Breast epithelium (tissue), 3 donors: ENCODE data around the gene TAL1.

ENCODE experiments used
- CTCF ChIP-seq, 3 donors: fragments of 450-650 bp; IDR thresholded peaks; one replicate each; pipeline ENCODE4 v1.5.1; 2016 to 2017; ENCODE audit warnings: antibody characterized with exemption in 3 of 3, mild to moderate bottlenecking in 3 of 3, moderate library complexity in 3 of 3
- POLR2A ChIP-seq: fragments of 450-650 bp; IDR thresholded peaks from one replicate; pipeline ENCODE4 v1.6.1; 2016; ENCODE audit warnings: antibody characterized with exemption, mild to moderate bottlenecking, moderate library complexity
- POLR2AphosphoS5 ChIP-seq, 3 donors: sonication (generic); formaldehyde crosslinking; IDR thresholded peaks; one replicate each; pipeline ENCODE4 v1.6.1; 2017; ENCODE audit warnings: antibody characterized with exemption in 3 of 3

- no peak for TF ChIP-seq POLR2AphosphoS5 (IDR thresholded peaks at IDR 0.05)
- no peak for TF ChIP-seq CTCF (IDR thresholded peaks at IDR 0.05)
- no peak for TF ChIP-seq POLR2A
Measured at GRCh38 chr1:47249755-47250154, 17.7 kb upstream of the TAL1 start.
